Measurements from ENCODE around the gene ZBTB17.

Gene ZBTB17

GRCh38 chr1:15942661-15943327, 33.1 kb downstream of the ZBTB17 start:
- TF ChIP-seq CTCF (IDR thresholded peaks at IDR 0.05; ENCODE audit: insufficient read depth, low read depth, low read length, missing control alignments): no peak
- no peak overlapping the region for H3K4me3 ChIP-seq (ENCODE audit: low read depth, low read length)
- no peak for DNase-seq (ENCODE audit: low read depth)

- no peak overlapping the region for H3K4me3 ChIP-seq (ENCODE audit: low read depth, low read length)
- no peak for TF ChIP-seq CTCF (IDR thresholded peaks at IDR 0.05; ENCODE audit: insufficient read depth, low read depth, low read length, missing control alignments)
- DNase-seq (ENCODE audit: low read depth): no peak
Measured at GRCh38 chr1:15941899-15942660, 33.8 kb downstream of the ZBTB17 start.

DNA sequence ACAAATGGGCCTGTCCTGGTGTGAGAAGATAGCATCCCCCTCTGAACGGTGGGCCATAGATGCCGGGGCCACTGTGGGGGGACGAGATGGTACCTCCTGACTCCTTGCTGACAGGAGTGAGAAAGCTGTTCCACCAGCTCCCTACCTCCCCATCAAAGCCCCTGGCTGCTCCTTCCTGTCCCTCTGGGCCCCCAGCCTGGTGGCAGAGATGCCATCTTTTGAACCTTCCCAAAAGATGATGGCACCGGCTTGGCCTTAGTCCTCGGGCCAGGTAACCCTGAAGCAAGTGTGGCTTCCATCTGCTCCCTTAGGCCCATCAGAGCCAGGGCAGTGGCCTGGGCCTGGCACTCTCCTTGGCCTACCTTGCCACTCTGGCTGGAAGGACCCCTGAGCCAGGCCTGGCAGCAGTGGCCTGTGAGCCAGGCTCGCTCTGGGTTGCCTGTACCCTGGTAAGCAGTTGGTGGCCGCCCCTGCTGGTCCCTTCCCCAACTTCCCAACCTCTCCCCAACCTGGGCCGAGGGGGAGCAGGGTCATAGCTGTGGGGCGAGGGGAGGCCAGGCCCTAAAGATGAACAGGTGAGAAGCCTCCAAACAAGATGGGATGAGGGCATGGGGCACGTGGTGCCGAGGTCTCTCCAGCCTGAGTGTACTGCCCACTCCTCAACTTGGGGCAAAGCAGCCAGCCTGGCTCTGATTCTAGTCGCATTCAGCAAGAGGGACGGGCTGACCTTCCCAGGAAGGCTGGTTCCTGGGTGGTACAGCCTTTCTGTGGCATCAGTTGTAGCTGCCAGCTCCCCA, 34.7 kb downstream of the ZBTB17 start:
- DNase-seq (ENCODE audit: low read depth): no peak
- no peak for TF ChIP-seq CTCF (IDR thresholded peaks at IDR 0.05; ENCODE audit: insufficient read depth, low read depth, low read length, missing control alignments)
- H3K4me3 ChIP-seq (ENCODE audit: low read depth, low read length): no peak overlapping the region

GRCh38 chr1:15940110-15941043, 35.5 kb downstream of the ZBTB17 start:
- DNase-seq (ENCODE audit: low read depth): no peak
- no peak for TF ChIP-seq CTCF (IDR thresholded peaks at IDR 0.05; ENCODE audit: insufficient read depth, low read depth, low read length, missing control alignments)
- no peak overlapping the region for H3K4me3 ChIP-seq (ENCODE audit: low read depth, low read length)

DNA sequence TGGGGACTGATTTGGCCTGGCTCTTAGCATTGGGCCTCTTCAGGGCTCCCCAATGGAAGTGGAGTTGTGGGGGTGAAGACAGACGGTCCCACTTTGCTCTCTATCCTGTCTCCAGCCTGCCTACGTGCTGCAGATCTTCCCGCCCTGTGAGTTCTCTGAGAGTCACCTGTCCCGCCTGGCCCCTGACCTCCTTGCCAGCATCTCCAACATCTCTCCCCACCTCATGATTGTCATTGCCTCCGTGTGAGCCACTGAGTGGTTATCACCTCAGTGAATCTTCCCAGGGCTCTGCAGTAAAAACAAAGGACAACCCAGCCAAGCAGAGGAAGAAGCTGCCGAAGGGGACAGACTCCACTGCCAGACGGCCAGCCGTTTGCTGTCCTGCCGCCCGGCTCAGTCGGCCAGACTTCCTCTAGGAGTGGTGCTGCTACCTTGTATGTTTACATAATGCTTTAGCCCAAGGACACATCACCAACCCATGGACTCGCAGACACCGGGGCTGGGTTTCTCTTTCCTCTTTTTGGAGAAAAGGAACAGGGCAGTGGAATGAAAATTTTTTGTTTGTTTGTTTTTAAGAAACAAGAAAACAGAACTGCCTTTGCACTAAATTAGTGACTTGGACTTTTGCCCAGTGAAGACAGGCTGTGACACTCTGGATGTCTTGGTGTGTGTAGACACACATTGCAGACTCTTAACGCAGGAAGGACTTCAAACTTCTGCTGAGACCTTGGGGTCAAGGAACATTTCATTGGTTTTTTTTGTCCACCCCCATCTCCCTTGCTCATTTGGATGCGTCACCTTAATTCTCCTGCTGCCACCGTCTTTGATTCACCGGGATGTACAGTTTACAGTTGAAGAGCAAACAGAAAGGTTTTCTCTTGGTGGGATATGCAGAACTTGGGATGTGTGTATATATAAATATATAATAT, 36.5 kb downstream of the ZBTB17 start:
- DNase-seq (ENCODE audit: low read depth): no peak
- no peak overlapping the region for H3K4me3 ChIP-seq (ENCODE audit: low read depth, low read length)
- no peak for TF ChIP-seq CTCF (IDR thresholded peaks at IDR 0.05; ENCODE audit: insufficient read depth, low read depth, low read length, missing control alignments)
